ENCODE results near the gene SELENOP. TPM values are rescaled to one million over a fixed set of nuclear protein-coding genes. Genes with fewer than 3 reads are reported as not detected.
"Not testable (repeated sequence)": the region's sequence is repeated elsewhere in the genome, so short reads cannot be mapped to it uniquely, and the experiment has no call there.

The SELENOP gene
- not detected in 2 replicates for total RNA-seq

GRCh38 chr5:42811591-42812446 lies at the start of gene SELENOP:
Gene SELENOP, minus strand, starts transcription at chr5:42811892. Its CDS starts 3,539 bp downstream, at chr5:42808353.
- Mint-ChIP-seq H3K27me3 (ENCODE audit: insufficient read depth) (no peaks in the 10 kb centered on the region), H3K4me3 (no peak within 1 kb of the TSS), H3K36me3 (ENCODE audit: low read depth) (no peaks in the 10 kb centered on the region), H3K9me3 (no peaks in the 10 kb centered on the region), H3K4me1 (ENCODE audit: low read depth) (no peaks in the 10 kb centered on the region), H3K27ac (no peak within 1 kb of the TSS)
- intact Hi-C loops (cut with micrococcal nuclease): no loop called here
- DNase-seq (ENCODE audit: low spot score): no peak

- Mint-ChIP-seq H3K4me1 (ENCODE audit: low read depth) (no peaks in the 10 kb centered on the region), H3K4me3 (no peak overlapping the region), H3K27ac (no peak overlapping the region), H3K27me3 (ENCODE audit: insufficient read depth) (peaks cover 11% of the 10 kb centered on the region), H3K9me3 (no peaks in the 10 kb centered on the region), H3K36me3 (ENCODE audit: low read depth) (no peaks in the 10 kb centered on the region)
- intact Hi-C loops (cut with micrococcal nuclease): no loop called here
- no peak for DNase-seq (ENCODE audit: low spot score)
Measured at GRCh38 chr5:42858687-42859086, 47.0 kb upstream of the SELENOP start.

- Mint-ChIP-seq H3K36me3 (ENCODE audit: low read depth) (no peaks in the 10 kb centered on the region), H3K9me3 (no peaks in the 10 kb centered on the region), H3K27me3 (ENCODE audit: insufficient read depth) (peaks cover 15% of the 10 kb centered on the region), H3K4me3 (no peak overlapping the region), H3K4me1 (ENCODE audit: low read depth) (no peaks in the 10 kb centered on the region), H3K27ac (no peak overlapping the region)
- no peak for DNase-seq (ENCODE audit: low spot score)
- intact Hi-C loops (cut with micrococcal nuclease): no loop called here
Measured at GRCh38 chr5:42858031-42858643, 46.4 kb upstream of the SELENOP start.

GRCh38 chr5:42855811-42856210 lies 44.1 kb upstream of the SELENOP start:
- Mint-ChIP-seq H3K4me1 (ENCODE audit: low read depth) (no peaks in the 10 kb centered on the region), H3K36me3 (ENCODE audit: low read depth) (no peaks in the 10 kb centered on the region), H3K27ac (no peak overlapping the region), H3K27me3 (ENCODE audit: insufficient read depth) (peaks cover 15% of the 10 kb centered on the region), H3K4me3 (no peak overlapping the region), H3K9me3 (no peaks in the 10 kb centered on the region)
- intact Hi-C loops (cut with micrococcal nuclease): no loop called here
- no peak for DNase-seq (ENCODE audit: low spot score)

- Mint-ChIP-seq H3K27me3 (ENCODE audit: insufficient read depth) (peaks cover 12% of the 10 kb centered on the region), H3K4me3 (no peak overlapping the region), H3K9me3 (no peaks in the 10 kb centered on the region), H3K36me3 (ENCODE audit: low read depth) (no peaks in the 10 kb centered on the region), H3K4me1 (ENCODE audit: low read depth) (no peaks in the 10 kb centered on the region), H3K27ac (no peak overlapping the region)
- DNase-seq (ENCODE audit: low spot score): no peak
- intact Hi-C loops (cut with micrococcal nuclease): no loop called here
Measured at GRCh38 chr5:42855386-42855785, 43.7 kb upstream of the SELENOP start.

GRCh38 chr5:42854795-42855194 lies 43.1 kb upstream of the SELENOP start:
- H3K4me1 Mint-ChIP-seq (ENCODE audit: low read depth): no peaks in the 10 kb centered on the region
- peaks cover 8% of the 10 kb centered on the region for H3K27me3 Mint-ChIP-seq (ENCODE audit: insufficient read depth)
- H3K9me3 Mint-ChIP-seq: no peaks in the 10 kb centered on the region
- no peak overlapping the region for H3K4me3 Mint-ChIP-seq
- DNase-seq (ENCODE audit: low spot score): no peak
- no peaks in the 10 kb centered on the region for H3K36me3 Mint-ChIP-seq (ENCODE audit: low read depth)
- H3K27ac Mint-ChIP-seq: no peak overlapping the region
- intact Hi-C loops (cut with micrococcal nuclease): no loop called here

- Mint-ChIP-seq H3K27ac (no peak overlapping the region), H3K27me3 (ENCODE audit: insufficient read depth) (peaks cover 4% of the 10 kb centered on the region), H3K9me3 (no peaks in the 10 kb centered on the region), H3K4me1 (ENCODE audit: low read depth) (no peaks in the 10 kb centered on the region), H3K36me3 (ENCODE audit: low read depth) (no peaks in the 10 kb centered on the region), H3K4me3 (no peak overlapping the region)
- intact Hi-C loops (cut with micrococcal nuclease): no loop called here
- DNase-seq (ENCODE audit: low spot score): no peak
Measured at GRCh38 chr5:42852826-42853225, 41.1 kb upstream of the SELENOP start.

- DNase-seq (ENCODE audit: low spot score): no peak
- H3K4me1 Mint-ChIP-seq (ENCODE audit: low read depth): no peaks in the 10 kb centered on the region
- no peak overlapping the region for H3K27ac Mint-ChIP-seq
- H3K36me3 Mint-ChIP-seq (ENCODE audit: low read depth): no peaks in the 10 kb centered on the region
- H3K9me3 Mint-ChIP-seq: no peaks in the 10 kb centered on the region
- intact Hi-C loops (cut with micrococcal nuclease): no loop called here
- H3K27me3 Mint-ChIP-seq (ENCODE audit: insufficient read depth): peaks cover 4% of the 10 kb centered on the region
- H3K4me3 Mint-ChIP-seq: no peak overlapping the region
Measured at GRCh38 chr5:42851481-42851880, 39.8 kb upstream of the SELENOP start.

GRCh38 chr5:42848545-42848944 lies 36.9 kb upstream of the SELENOP start:
- Mint-ChIP-seq H3K4me1 (ENCODE audit: low read depth) (no peaks in the 10 kb centered on the region), H3K27me3 (ENCODE audit: insufficient read depth) (peaks cover 2% of the 10 kb centered on the region), H3K27ac (no peak overlapping the region), H3K36me3 (ENCODE audit: low read depth) (no peaks in the 10 kb centered on the region), H3K4me3 (no peak overlapping the region), H3K9me3 (no peaks in the 10 kb centered on the region)
- intact Hi-C loops (cut with micrococcal nuclease): no loop called here
- DNase-seq (ENCODE audit: low spot score): no peak

- intact Hi-C loops (cut with micrococcal nuclease); H3K4me3 Mint-ChIP-seq; H3K36me3 Mint-ChIP-seq (ENCODE audit: low read depth); H3K27ac Mint-ChIP-seq; H3K9me3 Mint-ChIP-seq; H3K27me3 Mint-ChIP-seq (ENCODE audit: insufficient read depth); H3K4me1 Mint-ChIP-seq (ENCODE audit: low read depth); DNase-seq (ENCODE audit: low spot score): not testable (repeated sequence)
Measured at GRCh38 chr5:42844408-42844807, 32.7 kb upstream of the SELENOP start.

GRCh38 chr5:42843675-42844292 lies 32.1 kb upstream of the SELENOP start:
- Mint-ChIP-seq H3K27ac (no peak overlapping the region), H3K4me3 (no peak overlapping the region), H3K9me3 (no peaks in the 10 kb centered on the region), H3K4me1 (ENCODE audit: low read depth) (no peaks in the 10 kb centered on the region), H3K36me3 (ENCODE audit: low read depth) (no peaks in the 10 kb centered on the region), H3K27me3 (ENCODE audit: insufficient read depth) (no peaks in the 10 kb centered on the region)
- no peak for DNase-seq (ENCODE audit: low spot score)
- intact Hi-C loops (cut with micrococcal nuclease): no loop called here

- Mint-ChIP-seq H3K9me3 (no peaks in the 10 kb centered on the region), H3K4me3 (no peak overlapping the region), H3K27me3 (ENCODE audit: insufficient read depth) (no peaks in the 10 kb centered on the region), H3K27ac (no peak overlapping the region), H3K36me3 (ENCODE audit: low read depth) (no peaks in the 10 kb centered on the region), H3K4me1 (ENCODE audit: low read depth) (no peaks in the 10 kb centered on the region)
- intact Hi-C loops (cut with micrococcal nuclease): no loop called here
- no peak for DNase-seq (ENCODE audit: low spot score)
Measured at GRCh38 chr5:42842921-42843641, 31.4 kb upstream of the SELENOP start.

All from activated T-helper 1 cell treated with anti-CD3 and anti-CD28 coated beads, Interleukin-12 subunit alpha, Interleukin-12 subunit beta, Interleukin-2, Interleukin-4 antibody, amounts not matched to agents 30 ng/mL and 10 ng/mL and 1 ng/mL, durations not matched to agents 14 hours and 24 hours and 36 hours (primary cell).